Measurements from ENCODE around the gene TCEAL3. TPM values are rescaled to one million over a fixed set of nuclear protein-coding genes. Genes with fewer than 3 reads are reported as not detected.

Gene TCEAL3
- total RNA-seq, 1 donor from 2014 or later, result 11.3 TPM

DNA sequence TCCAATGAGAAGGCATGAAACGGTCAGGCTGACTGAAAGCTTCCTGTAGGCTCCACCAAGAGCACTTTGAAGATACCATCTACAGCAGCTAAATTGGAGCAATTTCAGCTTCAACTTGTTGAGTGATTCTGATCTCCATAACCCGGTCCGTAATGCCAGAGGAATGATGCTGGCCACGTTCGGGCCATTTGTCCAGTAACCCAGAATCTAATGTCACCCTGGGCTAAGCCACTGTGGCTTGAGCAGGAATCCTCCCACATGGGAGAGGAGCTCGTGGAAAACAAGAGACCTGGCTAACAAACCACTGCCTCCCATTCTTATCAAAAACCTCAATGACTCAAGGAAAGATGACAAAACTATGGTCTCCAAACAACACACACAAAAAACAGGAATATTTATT is 36.6 kb upstream of the TCEAL3 start:
- Histone ChIP-seq H3K4me1 (no peaks in the 10 kb centered on the region), H3K36me3 (no peaks in the 10 kb centered on the region), H3K27me3 (no peaks in the 10 kb centered on the region), H3K9me3 (no peaks in the 10 kb centered on the region), H3K27ac (no peak overlapping the region), H3K4me3 (no peak overlapping the region)
- intact Hi-C loops (cut with DNase I), result no loop called here
- no peak for DNase-seq (ENCODE audit: low spot score in 2 of 2)
- TF ChIP-seq, protein P1, sequence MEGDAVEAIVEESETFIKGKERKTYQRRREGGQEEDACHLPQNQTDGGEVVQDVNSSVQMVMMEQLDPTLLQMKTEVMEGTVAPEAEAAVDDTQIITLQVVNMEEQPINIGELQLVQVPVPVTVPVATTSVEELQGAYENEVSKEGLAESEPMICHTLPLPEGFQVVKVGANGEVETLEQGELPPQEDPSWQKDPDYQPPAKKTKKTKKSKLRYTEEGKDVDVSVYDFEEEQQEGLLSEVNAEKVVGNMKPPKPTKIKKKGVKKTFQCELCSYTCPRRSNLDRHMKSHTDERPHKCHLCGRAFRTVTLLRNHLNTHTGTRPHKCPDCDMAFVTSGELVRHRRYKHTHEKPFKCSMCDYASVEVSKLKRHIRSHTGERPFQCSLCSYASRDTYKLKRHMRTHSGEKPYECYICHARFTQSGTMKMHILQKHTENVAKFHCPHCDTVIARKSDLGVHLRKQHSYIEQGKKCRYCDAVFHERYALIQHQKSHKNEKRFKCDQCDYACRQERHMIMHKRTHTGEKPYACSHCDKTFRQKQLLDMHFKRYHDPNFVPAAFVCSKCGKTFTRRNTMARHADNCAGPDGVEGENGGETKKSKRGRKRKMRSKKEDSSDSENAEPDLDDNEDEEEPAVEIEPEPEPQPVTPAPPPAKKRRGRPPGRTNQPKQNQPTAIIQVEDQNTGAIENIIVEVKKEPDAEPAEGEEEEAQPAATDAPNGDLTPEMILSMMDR (IDR thresholded peaks at IDR 0.05), result no peak

DNA sequence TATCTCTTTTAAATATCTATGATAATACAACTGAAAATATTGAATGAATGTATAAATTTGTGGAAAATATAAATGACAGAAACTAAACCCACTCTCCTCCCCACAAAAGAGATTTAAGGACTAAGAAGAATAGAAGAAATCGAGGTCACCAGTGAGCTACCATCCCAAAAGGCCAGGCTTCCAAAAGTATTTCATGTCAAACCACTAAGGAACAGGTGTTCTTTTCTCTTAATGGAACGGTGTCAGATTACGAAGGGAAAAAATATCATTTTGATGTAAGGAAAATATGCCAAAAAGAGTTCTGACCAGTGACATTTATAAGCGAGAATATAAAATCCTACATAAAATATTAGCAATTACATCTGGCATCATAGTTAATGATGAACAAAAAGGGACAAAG is 36.0 kb upstream of the TCEAL3 start:
- Histone ChIP-seq H3K4me3 (no peak overlapping the region), H3K36me3 (no peaks in the 10 kb centered on the region), H3K4me1 (no peaks in the 10 kb centered on the region), H3K9me3 (no peaks in the 10 kb centered on the region), H3K27ac (no peak overlapping the region), H3K27me3 (no peaks in the 10 kb centered on the region)
- no peak for DNase-seq (ENCODE audit: low spot score in 2 of 2)
- TF ChIP-seq, protein P1 (IDR thresholded peaks at IDR 0.05), result no peak
- intact Hi-C loops (cut with DNase I), result no loop called here

DNA sequence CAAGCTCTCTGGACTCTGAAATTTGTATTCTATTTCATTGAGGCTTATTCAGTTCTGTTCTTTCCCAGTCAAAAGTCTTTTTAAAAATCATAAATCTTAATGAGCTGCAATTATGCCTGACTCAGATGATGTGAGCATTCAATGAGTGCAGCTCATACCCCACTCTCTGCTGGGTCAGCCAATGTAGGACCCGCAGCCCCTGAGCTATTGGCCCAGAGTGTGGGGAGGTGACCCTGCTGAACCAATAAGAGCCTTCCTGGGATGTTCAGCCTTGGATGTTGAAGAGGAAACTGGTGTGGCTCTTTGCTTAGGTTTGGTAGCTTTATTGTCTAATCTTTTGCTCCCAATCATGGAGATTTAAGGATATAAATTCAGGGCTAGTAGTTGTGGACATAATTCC is 34.6 kb upstream of the TCEAL3 start:
- Histone ChIP-seq H3K36me3 (no peaks in the 10 kb centered on the region), H3K4me3 (no peak overlapping the region), H3K27me3 (no peaks in the 10 kb centered on the region), H3K4me1 (no peaks in the 10 kb centered on the region), H3K27ac (no peak overlapping the region), H3K9me3 (no peaks in the 10 kb centered on the region)
- no peak for DNase-seq (ENCODE audit: low spot score in 2 of 2)
- intact Hi-C loops (cut with DNase I), result no loop called here
- TF ChIP-seq, protein P1 (IDR thresholded peaks at IDR 0.05), result no peak

DNA sequence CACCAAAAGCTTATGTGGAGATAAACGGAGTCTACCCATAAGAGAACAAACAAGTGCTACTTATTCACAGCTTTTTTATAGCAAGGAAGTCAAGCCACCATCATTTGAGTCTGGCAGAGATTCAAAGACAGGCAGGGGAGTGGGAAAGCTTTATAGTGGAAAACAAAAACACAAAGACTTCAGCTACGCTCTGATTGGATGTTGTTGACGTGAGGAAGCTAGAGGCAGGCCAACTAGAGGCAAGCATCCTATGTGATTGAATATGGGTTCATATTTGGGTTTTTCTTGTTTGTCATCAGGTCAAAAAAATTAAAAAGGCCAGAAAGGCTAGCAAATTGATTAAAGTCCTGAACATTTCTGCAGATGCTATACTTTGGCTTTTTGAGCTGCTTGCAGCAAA is 23.2 kb upstream of the TCEAL3 start:
- H3K27me3 ChIP-seq, result no peaks in the 10 kb centered on the region
- TF ChIP-seq, protein P1 (IDR thresholded peaks at IDR 0.05), result no peak
- H3K9me3 ChIP-seq, result no peaks in the 10 kb centered on the region
- no peak for DNase-seq (ENCODE audit: low spot score in 2 of 2)
- peak overlapping the region in 1 of 2 donors; percentile 86 for H3K27ac ChIP-seq
- peak overlapping the region; percentile 74 to 83 for H3K4me3 ChIP-seq
- no peaks in the 10 kb centered on the region for H3K4me1 ChIP-seq
- H3K36me3 ChIP-seq, result peaks cover 0 to 4% of the 10 kb centered on the region in 2 donors
- intact Hi-C loops (cut with DNase I), result no loop called here

DNA sequence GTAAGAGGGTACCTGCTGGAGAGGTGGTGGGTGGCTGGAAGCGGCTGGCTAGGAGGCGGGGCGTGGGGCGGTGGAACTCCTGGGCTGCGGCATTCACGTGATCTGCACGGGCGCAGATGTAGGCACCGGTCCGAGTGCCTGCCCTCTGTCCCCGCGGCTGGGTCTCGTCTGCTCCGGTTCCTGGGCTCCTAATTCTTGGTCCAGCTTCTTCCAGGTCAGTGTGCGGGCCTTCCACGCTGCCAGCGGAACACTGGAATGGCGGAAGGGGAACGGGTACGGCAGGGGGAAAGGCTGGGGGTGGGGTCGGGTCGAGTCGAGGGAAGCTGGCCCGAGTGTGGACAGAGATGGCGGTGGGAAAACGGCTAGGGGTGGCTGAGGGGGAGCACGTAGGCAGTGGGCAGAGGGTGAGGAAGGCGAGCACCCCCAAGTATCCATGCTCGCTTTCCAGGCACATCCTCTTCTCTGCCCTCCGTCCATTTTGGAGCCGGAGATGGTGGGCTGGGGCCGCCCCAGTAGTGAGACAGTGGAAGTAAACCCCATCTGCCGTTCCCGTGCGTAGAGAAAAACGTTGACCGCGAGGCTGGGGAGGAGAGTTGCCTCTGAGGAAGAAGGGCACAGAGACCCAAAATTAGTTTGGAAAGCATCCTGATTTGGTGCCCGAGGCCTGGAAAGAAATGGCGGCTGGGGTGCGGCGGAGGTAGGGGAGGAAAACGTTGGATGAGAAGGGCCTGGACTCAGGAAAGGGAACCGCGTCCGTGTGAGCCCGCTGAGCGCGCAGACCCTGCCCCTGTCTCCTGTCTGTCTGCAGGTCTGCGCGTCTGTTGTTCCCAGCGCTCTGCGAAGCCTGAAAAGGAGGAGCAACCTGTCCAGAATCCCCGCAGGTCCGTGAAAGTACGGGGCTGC is 22.1 kb upstream of the TCEAL3 start, which contains the start of gene TCEAL4:
TSS of gene TCEAL4 (plus strand) at position 105 of the 903 bp plus-strand sequence. CDS start 1,161 bp downstream, outside the sequence.
- Histone ChIP-seq H3K27me3 (no peaks in the 10 kb centered on the region), H3K4me1 (no peaks in the 10 kb centered on the region), H3K36me3 (peaks cover 0 to 4% of the 10 kb centered on the region in 2 donors), H3K9me3 (no peaks in the 10 kb centered on the region), H3K4me3 (peak within 1 kb of the TSS; percentile 74 to 83), H3K27ac (peak within 1 kb of the TSS; percentile 84 to 86)
- DNase-seq (ENCODE audit: low spot score in 2 of 2), result peak in 1 of 2 donors; percentile 74
- intact Hi-C loops (cut with DNase I), result loop anchor here (5.0 kb wide), 1 partner anchor 48 kb away; no protein-coding TSS in a partner anchor
- TF ChIP-seq, protein P1 (IDR thresholded peaks at IDR 0.05), result no peak

All from ascending aorta (tissue), 2 donors.